Stimulated activated naive CD8-positive, alpha-beta T cell treated with anti-CD3 and anti-CD28 coated beads, Interleukin-15, Interleukin-2, amounts not matched to agents 100 ng/mL and 50 ng/mL, for 24 hours (primary cell): Measurements from ENCODE around the gene HBEGF.

Experiments used
- H3K27ac Mint-ChIP-seq: one replicate; pipeline ENCODE4 v1.8.0; 2021; ENCODE audit warnings: mild to moderate bottlenecking, mixed read lengths
- H3K27me3 Mint-ChIP-seq: one replicate; pipeline ENCODE4 v1.8.0; 2021; ENCODE audit warnings: mixed read lengths
- H3K36me3 Mint-ChIP-seq: one replicate; pipeline ENCODE4 v1.8.0; 2021; ENCODE audit warnings: low read depth, mixed read lengths
- H3K4me1 Mint-ChIP-seq: one replicate; pipeline ENCODE4 v1.8.0; 2021; ENCODE audit warnings: low read depth, mixed read lengths
- H3K4me3 Mint-ChIP-seq: one replicate; pipeline ENCODE4 v1.8.0; 2021; ENCODE audit warnings: mild to moderate bottlenecking, mixed read lengths
- H3K9me3 Mint-ChIP-seq: one replicate; pipeline ENCODE4 v1.8.0; 2021; ENCODE audit warnings: mixed read lengths

Gene HBEGF

DNA sequence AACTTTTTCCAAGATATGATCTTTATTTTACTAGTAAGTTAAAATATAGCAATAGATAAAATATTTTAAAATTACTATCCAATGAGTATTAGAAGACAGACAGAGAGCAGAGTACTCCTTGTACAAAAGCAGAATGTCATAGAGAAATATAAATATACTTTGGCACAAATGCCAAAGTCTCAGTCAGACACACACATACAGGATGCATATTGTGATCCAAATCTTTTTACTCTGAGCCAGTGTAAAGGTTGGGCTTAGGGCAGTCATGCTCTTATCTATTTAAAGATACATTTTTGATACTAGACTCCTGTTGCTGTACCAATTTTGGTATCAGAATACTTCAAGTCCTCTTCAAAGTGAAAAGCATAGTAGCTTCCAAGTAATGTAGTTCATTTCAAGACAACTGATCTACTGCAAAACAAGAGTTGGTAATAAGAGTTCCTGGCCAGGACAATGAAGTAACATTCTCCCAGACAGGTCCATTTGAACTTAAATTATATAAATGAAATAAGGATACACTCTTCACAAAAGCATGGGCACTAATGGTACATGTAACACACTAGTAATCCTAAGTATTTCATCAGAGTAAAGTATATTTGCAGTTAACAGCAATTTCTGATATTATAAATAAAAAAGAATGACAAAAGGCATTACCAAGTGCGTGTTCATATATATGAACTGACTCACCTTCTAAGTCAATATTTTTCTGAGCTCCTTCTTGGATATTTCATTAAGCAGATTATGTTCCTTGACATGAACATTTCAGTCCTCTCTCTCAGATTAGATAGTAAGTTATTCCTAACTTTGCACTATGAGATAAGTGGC lies 54.0 kb downstream of the HBEGF start:
- no peak overlapping the region for H3K4me3 Mint-ChIP-seq

DNA sequence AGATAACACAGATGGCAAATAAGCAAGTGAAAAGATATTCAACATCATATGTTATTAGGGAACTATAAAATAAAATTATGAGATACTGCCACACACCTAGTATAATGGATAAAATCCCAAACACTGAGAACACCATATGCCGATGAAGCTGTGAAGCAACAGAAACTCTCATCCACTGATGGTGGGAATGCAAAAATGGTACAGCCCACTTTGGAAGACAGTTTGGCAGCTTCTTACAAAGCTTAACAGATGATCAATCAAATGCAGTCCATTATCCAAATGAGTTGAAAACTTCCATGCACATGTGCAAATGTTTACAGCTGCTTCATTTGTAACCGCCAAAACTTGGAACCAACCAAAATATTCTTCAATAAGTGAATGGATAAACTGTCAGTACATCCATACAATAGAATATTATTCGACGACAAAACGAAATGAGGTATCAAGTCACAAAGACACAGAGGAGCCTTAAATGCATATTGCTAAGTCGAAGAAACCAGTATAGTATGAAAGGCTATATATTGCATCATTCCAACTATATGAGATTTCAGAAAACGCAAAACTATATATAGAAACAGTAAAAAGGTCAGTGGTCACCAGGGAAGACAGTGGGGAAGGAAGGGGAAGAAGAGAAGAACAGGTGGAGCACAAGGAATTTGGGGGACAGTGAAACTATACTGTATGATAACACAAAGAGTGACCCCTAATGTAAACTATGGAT lies 58.4 kb downstream of the HBEGF start:
- no peak overlapping the region for H3K27ac Mint-ChIP-seq

More for the DNA sequence above, 54.0 kb downstream of the HBEGF start:
- H3K36me3 Mint-ChIP-seq = peaks cover 18% of the 10 kb centered on the region
- no peaks in the 10 kb centered on the region for H3K9me3 Mint-ChIP-seq
- no peaks in the 10 kb centered on the region for H3K27me3 Mint-ChIP-seq
- H3K27ac Mint-ChIP-seq = no peak overlapping the region
- peaks cover 46% of the 10 kb centered on the region for H3K4me1 Mint-ChIP-seq

GRCh38 chr5:140286424-140286823 lies 60.0 kb downstream of the HBEGF start:
- Mint-ChIP-seq H3K36me3 (no peaks in the 10 kb centered on the region), H3K27ac (no peak overlapping the region), H3K27me3 (no peaks in the 10 kb centered on the region), H3K4me3 (no peak overlapping the region), H3K9me3 (no peaks in the 10 kb centered on the region), H3K4me1 (peaks cover 43% of the 10 kb centered on the region)

More for the DNA sequence above, 58.4 kb downstream of the HBEGF start:
- H3K4me3 Mint-ChIP-seq = no peak overlapping the region
- H3K4me1 Mint-ChIP-seq = peaks cover 37% of the 10 kb centered on the region
- no peaks in the 10 kb centered on the region for H3K36me3 Mint-ChIP-seq
- no peaks in the 10 kb centered on the region for H3K27me3 Mint-ChIP-seq
- no peaks in the 10 kb centered on the region for H3K9me3 Mint-ChIP-seq

- H3K27me3 Mint-ChIP-seq = no peaks in the 10 kb centered on the region
- no peak overlapping the region for H3K4me3 Mint-ChIP-seq
- H3K4me1 Mint-ChIP-seq = peaks cover 39% of the 10 kb centered on the region
- H3K9me3 Mint-ChIP-seq = no peaks in the 10 kb centered on the region
- peaks cover 4% of the 10 kb centered on the region for H3K36me3 Mint-ChIP-seq
- no peak overlapping the region for H3K27ac Mint-ChIP-seq
Measured at GRCh38 chr5:140284013-140284412, 62.4 kb downstream of the HBEGF start.
